GM19468 (cell line): ENCODE data around the gene ELOB.

ENCODE experiments used
- ATAC-seq: cut with Tn5 transposase; IDR thresholded peaks from one replicate; pipeline ENCODE4 v1.9.1; 2021; ENCODE audit warnings: mild to moderate bottlenecking, moderate library complexity, moderate number of reproducible peaks; ENCODE audit not compliant: unreplicated experiment; ENCODE audit errors: extremely low read depth

ELOB gene

DNA sequence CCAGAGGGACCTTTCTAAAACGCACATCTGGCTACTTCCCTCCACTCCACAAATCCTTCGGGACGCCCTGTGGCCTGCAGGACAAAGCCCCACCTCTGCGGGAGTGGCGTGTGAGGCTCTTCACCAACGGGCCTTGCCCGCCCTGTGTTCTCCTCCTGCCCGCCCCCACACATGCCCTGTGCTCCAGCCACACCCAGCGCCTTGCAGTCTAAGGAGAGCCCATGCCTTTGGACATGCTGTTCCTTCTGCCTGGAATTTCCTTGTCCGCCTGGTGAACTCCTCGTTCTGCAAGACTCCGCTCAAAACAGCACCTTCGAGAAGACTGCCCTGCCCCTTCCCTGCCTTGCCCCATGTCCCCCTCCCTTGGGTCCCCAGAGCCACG, 7.4 kb downstream of the ELOB start:
- no peak for ATAC-seq

DNA sequence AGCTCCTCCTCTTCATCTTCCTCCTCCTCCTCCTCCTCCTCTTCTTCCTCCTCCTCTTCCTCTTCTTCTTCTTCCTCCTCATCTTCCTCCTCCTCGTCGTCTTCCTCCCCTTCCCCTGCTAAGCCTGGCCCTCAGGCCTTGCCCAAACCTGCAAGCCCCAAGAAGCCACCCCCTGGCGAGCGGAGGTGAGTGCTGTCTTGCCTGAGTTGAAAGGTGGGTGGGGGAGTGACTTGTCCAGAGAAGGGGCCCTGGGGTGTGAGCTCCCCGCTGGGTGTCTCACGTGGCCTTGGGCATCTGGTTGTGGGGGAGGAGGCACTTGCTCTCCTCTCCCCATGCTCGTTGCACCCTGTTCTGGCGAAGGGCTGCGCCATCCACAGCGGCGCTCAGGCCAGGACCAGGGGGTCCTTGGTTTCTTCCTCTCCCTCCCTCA, 8.0 kb downstream of the ELOB start:
- ATAC-seq, result no peak

DNA sequence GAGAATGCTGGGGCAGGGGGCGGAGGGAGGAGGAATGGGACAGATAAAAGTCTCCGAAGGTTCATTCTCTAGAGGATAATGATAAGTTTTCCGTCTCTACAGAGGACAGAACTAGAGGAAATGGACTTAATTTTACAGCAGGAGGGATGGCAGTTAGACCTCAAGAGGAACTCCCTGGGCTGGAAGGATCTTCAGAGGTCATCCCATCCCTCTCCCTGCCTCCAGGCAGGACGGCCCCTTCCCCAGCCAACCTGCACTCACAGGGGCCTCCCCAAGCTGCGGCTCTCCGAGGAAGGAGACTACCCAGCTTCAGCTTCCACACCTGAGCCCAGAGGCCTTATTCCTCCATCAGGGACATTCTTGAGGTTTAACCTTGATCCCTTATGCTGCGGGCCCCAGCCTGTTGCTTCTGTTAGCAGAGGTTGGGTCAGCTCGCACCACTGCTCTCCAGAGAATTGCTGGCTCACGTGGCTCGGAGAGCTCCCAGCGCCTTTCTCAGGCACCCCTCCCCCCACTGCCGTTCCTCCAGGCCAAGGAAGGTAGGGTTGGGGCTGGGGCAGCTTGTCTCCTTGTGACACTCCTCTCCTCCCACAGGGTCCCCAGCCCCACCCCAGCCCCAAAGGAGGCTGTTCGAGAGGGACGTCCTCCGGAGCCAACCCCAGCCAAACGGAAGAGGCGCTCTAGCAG, 8.5 kb downstream of the ELOB start:
- ATAC-seq, result no peak

DNA sequence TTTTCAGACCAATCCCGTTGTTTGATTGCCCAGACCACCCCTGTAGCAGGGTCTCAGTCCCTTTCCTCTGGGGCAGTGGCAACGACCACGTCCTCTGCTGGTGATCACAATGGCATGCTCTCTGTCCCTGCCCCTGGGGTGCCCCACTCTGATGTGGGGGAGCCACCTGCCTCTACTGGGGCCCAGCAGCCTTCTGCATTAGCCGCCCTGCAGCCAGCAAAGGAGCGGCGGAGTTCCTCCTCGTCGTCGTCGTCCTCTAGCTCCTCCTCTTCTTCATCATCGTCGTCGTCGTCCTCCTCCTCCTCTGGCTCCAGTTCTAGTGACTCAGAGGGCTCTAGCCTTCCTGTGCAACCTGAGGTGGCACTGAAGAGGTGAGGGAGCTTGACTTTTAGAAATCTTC, 9.2 kb downstream of the ELOB start:
- ATAC-seq, result no peak

DNA sequence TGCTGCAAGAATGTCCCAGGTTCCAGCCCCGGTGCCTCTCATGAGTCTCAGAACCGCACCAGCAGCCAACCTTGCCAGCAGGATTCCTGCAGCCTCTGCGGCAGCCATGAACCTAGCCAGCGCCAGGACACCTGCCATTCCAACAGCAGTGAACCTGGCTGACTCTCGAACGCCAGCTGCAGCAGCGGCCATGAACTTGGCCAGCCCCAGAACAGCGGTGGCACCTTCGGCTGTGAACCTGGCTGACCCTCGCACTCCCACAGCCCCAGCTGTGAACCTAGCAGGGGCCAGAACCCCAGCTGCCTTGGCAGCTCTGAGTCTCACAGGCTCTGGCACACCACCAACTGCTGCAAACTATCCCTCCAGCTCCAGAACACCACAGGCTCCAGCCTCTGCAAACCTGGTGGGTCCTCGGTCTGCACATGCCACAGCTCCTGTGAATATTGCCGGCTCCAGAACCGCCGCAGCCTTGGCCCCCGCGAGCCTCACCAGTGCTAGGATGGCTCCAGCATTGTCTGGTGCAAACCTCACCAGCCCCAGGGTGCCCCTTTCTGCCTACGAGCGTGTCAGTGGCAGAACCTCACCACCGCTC, 9.8 kb downstream of the ELOB start:
- ATAC-seq, result no peak

DNA sequence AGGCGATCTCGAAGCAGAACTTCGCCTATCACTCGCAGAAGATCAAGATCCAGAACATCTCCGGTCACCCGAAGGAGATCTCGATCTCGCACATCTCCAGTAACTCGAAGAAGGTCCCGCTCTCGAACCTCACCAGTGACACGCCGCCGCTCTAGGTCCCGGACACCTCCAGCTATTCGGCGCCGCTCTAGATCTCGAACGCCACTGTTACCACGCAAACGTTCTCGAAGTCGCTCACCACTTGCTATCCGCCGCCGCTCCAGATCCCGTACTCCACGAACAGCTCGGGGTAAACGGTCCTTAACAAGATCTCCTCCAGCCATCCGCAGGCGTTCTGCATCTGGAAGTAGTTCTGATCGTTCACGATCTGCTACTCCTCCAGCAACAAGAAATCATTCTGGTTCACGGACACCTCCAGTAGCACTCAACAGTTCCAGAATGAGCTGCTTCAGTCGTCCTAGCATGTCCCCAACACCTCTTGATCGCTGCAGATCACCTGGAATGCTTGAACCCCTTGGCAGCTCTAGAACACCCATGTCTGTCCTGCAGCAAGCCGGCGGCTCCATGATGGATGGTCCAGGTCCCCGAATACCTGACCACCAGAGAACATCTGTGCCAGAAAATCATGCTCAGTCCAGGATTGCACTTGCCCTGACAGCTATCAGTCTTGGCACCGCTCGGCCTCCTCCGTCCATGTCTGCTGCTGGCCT, 10.5 kb downstream of the ELOB start:
- no peak for ATAC-seq

DNA sequence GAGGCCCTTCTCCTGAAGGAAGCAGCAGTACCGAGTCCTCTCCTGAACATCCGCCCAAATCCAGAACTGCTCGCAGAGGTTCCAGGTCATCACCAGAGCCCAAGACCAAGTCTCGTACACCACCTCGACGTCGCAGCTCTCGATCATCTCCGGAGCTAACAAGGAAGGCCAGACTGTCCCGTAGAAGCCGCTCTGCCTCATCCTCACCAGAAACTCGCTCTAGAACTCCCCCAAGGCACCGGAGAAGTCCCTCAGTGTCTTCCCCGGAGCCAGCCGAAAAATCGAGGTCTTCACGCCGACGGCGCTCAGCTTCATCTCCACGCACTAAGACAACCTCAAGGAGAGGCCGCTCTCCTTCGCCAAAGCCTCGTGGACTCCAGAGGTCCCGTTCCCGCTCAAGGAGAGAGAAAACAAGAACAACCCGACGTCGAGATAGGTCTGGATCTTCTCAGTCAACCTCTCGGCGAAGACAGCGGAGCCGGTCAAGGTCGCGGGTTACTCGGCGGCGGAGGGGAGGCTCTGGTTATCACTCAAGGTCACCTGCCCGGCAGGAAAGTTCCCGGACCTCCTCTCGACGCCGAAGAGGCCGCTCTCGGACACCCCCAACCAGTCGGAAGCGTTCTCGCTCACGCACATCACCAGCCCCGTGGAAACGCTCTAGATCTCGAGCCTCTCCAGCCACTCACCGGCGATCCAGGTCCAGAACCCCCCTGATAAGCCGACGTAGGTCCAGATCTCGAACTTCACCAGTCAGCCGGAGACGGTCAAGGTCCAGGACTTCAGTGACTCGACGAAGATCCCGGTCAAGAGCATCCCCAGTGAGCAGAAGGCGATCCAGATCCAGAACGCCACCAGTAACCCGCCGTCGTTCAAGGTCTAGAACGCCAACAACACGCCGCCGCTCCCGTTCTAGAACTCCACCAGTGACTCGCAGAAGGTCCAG, 11.3 kb downstream of the ELOB start:
- ATAC-seq, result no peak

DNA sequence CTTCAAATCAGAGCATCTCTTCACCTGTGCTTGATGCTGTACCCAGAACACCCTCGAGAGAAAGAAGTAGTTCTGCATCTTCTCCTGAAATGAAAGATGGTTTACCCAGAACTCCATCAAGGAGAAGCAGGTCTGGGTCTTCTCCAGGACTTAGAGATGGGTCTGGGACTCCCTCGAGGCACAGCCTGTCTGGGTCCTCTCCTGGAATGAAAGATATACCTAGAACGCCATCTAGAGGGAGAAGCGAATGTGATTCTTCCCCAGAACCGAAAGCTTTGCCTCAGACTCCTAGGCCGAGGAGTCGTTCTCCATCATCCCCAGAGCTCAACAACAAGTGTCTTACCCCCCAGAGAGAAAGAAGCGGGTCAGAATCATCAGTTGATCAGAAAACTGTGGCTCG, 12.4 kb downstream of the ELOB start:
- ATAC-seq, result no peak

DNA sequence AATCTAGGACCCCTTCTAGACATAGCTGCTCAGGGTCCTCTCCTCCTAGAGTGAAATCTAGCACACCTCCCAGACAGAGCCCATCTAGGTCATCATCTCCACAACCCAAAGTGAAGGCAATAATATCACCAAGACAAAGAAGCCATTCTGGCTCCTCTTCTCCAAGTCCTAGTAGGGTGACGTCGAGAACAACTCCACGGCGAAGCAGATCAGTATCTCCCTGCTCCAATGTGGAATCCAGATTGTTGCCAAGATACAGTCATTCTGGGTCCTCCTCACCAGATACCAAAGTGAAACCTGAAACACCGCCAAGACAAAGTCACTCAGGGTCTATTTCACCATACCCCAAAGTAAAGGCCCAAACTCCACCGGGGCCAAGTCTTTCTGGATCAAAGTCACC, 13.9 kb downstream of the ELOB start:
- no peak for ATAC-seq

DNA sequence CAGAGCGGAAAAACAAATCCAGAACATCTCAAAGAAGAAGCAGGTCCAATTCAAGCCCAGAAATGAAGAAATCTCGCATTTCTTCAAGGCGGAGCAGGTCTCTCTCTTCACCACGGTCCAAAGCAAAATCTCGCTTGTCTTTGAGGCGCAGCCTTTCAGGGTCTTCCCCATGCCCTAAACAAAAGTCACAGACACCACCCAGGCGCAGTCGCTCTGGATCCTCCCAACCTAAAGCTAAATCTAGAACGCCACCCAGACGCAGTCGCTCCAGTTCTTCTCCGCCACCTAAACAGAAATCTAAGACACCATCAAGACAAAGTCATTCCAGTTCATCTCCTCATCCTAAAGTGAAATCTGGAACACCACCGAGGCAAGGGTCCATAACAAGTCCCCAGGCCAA, 14.4 kb downstream of the ELOB start:
- no peak for ATAC-seq

DNA sequence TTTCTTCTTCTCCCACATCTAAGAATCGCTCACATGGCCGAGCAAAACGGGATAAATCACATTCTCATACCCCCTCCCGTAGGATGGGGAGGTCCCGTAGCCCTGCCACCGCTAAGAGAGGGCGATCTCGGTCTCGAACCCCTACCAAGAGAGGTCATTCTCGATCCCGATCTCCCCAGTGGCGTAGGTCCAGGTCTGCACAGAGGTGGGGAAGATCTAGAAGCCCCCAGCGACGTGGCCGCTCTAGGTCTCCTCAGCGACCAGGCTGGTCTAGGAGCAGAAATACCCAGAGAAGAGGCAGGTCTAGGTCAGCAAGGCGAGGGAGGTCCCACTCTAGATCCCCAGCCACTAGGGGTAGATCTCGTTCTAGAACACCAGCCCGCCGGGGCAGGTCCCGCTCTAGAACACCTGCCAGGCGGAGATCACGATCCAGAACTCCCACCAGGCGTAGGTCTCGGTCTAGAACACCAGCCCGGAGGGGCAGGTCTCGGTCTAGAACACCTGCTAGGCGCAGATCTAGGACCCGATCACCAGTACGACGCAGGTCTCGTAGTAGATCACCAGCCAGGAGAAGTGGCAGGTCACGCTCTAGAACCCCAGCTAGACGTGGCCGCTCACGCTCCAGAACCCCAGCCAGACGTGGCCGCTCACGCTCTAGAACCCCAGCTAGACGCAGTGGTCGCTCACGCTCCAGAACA, 15.0 kb downstream of the ELOB start:
- no peak for ATAC-seq

DNA sequence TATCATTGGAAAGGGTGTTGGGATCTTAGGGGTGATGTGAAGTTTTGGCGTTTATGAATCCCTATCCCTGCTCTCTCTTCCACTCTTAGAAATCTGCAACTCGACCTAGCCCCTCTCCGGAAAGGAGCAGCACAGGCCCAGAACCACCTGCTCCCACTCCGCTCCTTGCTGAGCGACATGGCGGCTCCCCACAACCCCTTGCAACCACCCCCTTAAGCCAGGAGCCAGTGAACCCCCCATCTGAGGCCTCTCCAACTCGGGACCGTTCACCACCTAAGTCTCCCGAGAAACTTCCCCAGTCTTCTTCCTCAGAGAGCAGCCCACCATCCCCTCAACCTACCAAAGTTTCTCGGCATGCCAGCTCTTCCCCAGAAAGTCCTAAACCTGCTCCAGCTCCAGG, 15.6 kb downstream of the ELOB start:
- no peak for ATAC-seq

DNA sequence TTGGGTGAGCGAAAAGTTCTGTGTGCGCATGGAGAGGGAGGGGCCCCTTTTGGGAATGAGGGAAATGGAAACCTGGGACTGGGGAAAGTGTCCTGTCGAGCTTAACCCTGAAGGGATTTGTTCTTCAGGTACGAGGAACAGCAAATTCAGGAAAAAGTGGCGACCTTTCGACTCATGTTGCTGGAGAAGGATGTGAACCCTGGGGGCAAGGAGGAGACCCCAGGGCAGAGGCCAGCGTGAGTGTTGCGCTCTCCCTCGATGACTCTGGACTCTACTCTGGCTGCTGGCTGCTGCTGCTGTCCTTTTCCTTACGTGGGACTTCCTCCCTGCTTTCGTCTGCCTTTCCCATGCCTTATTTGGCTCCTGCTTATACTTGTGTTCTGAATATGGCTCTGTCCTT, 19.7 kb downstream of the ELOB start:
- ATAC-seq, result no peak

DNA sequence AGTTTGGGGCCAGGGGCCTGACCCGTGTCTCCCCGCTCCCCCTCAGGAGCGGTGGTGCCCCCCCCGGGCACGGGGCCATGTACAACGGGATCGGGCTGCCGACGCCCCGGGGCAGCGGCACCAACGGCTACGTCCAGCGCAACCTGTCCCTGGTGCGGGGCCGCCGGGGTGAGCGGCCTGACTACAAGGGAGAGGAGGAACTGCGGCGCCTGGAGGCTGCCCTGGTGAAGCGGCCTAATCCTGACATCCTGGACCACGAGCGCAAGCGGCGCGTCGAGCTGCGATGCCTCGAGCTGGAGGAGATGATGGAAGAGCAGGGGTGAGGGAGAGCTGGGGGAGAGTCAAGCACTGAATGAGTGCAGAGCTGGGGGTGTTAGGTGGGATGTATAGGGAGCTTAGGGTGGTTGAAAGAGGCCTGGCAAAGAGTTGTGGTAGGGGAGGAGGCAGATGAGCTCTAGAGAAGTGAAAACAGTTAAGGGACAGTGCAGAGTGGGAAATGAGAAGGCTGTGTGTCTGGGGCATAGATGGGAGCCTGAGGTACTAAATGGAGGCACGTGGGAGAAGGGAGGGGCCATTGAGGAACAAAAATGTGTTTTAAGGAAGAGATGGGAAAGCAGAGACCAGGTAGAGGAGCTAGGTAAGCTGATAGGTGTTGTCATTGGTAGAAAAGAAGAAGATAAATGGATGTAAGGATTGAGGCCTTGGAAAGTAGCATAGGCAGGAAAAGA, 20.6 kb downstream of the ELOB start:
- no peak for ATAC-seq

DNA sequence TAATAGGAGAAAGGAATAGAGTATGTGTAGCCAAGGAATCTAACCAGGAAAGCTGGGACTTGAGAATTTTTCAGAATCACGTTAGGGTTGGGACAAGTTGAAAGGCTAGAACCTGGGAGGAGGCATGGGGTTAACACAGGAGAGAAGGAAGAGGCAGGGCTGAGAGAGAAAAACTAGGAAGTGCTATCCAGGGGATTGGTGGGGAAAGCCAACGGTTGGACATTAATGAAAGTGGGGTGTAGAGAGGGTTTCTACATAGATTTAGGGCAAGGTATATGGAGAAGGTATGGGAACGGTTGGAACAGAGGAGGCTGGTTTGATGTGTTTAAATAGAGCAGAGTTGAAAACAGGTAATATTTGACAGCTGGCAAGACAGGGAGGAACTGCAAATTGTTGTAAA, 21.9 kb downstream of the ELOB start:
- ATAC-seq, result no peak

DNA sequence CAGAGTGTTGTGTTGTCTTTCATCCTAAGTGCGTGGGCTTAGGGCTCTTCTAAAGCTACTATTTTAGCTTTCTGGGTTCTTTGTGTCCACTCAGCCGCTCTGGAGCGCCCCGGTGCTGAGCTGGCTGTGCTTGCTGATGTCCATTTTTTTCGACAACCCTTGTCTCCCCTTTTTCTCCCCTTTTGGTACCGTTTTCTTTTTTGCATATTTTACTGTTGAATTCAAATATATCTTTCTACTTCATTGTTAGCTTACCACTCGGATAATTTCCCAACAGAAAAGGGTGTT, 23.4 kb downstream of the ELOB start:
- no peak for ATAC-seq

DNA sequence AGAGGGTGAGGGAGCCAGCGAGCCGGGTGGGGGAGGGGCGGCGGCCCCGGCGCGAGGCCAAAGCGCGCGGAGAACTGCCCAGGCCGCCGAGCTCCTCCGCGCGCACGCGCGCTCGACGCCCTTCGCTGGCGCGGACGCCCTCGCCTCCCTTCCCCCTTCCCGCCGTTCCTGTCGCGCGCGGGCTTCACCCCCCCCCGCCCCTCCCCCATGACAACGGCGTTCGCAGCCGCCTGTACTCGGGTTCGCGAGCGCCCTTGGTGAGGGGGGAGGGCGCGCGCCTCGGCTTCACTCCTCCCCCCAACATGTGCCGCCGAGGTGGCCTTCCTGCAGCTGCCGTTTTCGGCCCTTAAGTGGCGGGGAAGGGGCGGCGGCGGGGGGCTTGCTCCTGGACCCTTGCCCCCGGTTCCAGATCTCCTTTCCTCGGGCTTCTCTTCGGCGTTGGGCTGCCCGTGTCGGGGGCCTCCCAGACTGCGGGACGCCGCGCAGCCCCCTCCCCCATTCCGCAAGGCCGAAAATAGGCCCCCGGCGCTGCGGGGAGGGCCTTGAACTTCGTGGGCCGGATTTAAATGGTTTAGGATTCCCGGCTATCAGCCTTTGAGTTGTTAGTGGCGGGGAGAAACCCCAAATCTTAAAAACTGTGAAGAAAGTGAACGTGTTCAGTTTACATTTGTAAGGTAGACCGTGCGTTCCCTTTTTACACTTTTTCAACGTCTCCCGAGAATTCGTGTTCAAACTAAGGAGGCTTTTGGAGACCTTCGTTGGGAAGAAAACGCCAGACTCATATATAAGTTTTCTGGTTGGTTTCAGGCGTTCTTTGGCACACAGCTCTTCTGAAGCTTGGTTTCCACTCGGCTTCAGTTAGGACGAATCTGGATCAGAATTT, 24.0 kb downstream of the ELOB start:
- ATAC-seq, result peak; percentile 7

DNA sequence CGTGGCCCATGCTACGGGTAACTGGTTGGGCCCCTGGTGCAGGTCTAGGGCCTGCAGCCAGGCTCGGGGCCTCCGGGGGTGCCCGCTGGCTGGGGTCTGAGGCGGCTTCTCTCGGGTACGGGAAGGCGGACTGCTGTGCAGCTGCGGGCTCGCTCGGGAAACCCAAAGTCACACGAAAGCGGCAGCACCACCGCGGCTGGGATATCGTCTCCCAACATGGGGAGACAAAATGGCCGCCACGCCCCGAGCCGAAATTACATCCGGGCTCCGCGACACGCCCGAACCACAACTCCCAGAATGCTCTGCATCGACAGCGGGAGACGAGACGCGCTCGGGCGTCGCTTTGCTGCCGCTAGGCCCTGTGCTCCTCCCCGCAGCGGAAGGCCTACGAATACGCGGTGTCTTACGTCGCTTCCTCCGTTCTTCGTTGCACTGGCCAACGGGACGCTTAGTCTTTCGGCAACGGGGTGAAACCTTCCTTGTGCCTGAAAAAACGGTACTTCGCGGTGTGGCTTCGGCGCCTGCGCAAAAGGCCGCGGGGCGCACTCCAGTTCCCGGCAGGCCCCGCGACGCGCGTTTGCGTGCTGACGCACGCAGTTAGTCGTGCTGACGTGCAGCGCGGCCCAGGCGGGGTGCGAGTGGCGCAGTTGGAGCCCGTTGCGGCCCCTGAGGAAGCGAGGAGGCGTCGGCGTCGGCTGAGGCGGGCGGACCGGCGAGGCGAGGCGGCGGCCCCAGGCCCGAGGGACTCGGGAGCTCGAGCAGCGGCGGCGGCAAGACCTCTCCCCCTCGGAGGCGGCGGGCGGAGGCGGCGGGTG, 24.8 kb downstream of the ELOB start, which contains the start of gene SRRM2:
SRRM2 (plus strand) TSS at position 604 of the 815 bp plus-strand sequence. CDS start 3,727 bp downstream, outside the sequence.
- ATAC-seq, result peak; percentile 79
